Measurements from ENCODE around the gene TCF3. TPM values are rescaled to one million over a fixed set of nuclear protein-coding genes. Genes with fewer than 3 reads are reported as not detected.

Gene TCF3
- polyA plus RNA-seq, 4 donors, result 90.2 to 139 (median 124) TPM

DNA sequence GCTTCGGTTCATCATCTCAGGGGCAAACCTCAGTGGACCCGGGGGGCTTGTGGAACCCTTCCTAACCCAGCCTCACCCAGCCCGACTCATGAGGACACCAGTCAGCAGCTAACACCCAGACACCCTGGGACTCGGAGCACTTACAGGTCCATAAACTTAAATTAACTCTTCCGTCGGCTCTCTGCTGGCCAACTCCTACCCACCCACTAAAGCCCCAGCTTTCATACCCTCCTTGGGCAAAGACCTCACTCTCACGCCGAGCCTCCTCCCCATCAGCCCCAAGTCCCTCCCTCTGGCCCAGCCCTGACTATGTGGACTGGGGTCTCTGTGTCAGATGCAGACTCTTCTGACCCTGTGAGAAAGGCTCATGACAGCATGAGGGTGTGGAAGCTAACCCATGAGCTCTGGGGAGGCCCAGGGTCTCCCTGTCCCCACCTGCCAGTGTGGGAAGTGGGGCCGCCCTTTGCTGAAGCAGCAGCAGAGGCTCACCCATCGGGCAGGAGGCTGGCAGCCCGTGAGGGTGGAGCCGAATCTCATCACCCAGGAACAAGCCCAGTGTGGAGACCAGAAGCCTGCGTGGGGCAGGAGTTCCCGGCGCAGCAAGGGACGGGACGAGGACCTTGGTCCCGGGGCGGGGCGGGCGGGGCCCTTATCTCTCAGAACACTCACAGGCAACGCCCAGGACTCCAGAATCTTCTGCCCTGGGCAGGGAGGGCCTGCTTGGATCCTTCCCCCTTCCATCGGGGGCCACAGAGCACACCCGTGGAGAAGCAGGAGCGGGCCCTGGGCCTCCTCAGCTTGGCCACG, 19.8 kb downstream of the TCF3 start:
- DNase-seq (ENCODE audit: low read depth in 4 of 4, low spot score in 2 of 4), result no peak

DNA sequence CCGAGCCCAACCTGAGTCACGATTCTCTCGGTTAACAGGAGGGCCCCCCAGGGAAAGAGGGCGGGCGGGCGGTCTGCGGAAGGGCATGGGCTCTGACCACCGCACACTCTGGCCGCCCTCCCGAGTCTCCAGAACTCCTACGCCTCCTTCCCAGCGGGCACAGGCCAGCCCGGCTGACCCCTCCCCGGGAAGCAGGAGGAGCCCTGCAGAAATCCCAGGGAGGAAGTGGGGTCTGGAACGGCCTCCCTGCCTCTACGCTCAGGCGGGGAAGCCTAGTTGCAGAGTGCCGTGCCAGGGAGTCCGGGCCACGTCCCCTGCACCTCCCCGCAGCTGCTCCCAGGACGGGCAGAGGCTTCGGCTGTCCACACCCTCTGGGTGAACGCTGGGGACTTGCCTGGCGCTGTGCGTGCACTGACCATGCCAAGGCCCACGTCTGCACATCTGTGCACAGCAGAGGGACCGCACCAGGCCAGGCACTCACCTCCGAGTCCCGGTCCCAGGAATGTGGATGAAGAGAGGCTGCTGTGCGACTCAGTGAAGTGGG, 20.8 kb downstream of the TCF3 start:
- no peak for DNase-seq (ENCODE audit: low read depth in 4 of 4, low spot score in 2 of 4)

DNA sequence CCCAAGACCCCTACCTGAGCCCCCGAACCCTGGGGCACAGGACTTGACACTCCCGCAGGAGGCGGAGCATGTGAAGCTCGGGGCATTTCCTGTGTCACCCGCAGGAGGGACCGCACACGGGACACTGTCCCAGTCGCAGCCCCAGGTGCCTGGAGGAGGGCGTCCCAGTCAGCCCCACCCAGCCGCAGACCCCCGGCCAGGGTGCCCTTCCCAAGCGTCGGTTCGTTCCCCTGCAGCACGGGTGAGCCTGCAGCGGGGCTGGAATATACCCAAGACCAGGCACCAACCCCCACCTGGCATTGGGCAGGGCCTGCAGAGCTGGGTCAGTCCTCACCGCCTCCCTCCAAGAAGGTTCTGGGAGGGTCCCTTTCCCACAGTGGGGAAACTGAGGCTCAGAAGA, 21.6 kb downstream of the TCF3 start:
- DNase-seq (ENCODE audit: low read depth in 4 of 4, low spot score in 2 of 4), result no peak

GRCh38 chr19:1630012-1630411, 22.4 kb downstream of the TCF3 start:
- no peak for DNase-seq (ENCODE audit: low read depth in 4 of 4, low spot score in 2 of 4)

GRCh38 chr19:1629256-1629808, 23.1 kb downstream of the TCF3 start:
- DNase-seq (ENCODE audit: low read depth in 4 of 4, low spot score in 2 of 4), result no peak

DNA sequence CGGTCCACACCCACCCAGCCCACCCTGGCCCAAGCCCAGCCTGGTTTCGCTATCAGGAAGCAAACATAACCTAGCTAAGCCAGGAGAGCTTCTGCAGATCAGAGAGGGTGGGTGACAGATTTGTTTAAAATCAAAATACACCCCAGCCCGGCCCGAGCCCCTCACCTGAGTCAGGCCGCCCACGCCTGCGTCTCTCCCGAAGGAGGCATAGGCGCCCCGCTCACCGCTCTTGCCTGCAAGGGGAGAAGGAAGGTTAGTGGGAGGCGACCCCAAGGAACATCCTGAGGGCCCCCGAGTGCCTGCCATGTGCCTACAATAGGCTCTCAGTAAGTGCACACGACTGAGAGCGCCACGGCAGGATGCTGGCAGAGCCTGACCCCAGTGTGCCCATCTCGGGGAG, 25.2 kb downstream of the TCF3 start:
- DNase-seq (ENCODE audit: low read depth in 4 of 4, low spot score in 2 of 4), result no peak

- no peak for DNase-seq (ENCODE audit: low read depth in 4 of 4, low spot score in 2 of 4)
Observed at GRCh38 chr19:1626417-1627010, 25.9 kb downstream of the TCF3 start.

GRCh38 chr19:1624458-1624857, 28.0 kb downstream of the TCF3 start:
- peak in 1 of 4 donors; percentile 40 for DNase-seq (ENCODE audit: low read depth in 4 of 4, low spot score in 2 of 4)

- no peak for DNase-seq (ENCODE audit: low read depth in 4 of 4, low spot score in 2 of 4)
Observed at GRCh38 chr19:1622541-1622940, 29.9 kb downstream of the TCF3 start.

DNA sequence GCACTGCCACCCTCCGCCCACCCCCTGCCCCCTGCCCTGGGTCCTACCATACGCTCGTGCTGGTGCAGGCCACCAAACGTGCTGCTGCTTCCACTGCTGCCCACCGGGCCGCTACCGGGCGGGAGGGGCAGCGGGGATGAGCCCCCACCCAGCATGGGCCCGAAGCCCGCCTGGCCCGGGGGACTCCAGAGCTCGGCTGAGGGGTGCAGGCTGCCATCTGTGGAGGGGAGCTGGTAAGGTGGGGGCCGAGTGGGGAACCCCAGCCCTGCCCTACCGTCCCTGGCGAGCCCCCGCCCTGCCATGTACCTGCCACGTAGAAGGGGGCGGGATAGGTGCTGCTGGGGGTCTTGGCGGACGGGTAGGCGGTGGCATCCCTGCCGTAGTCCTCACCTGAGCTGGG, 30.4 kb downstream of the TCF3 start:
- DNase-seq (ENCODE audit: low read depth in 4 of 4, low spot score in 2 of 4), result no peak

DNA sequence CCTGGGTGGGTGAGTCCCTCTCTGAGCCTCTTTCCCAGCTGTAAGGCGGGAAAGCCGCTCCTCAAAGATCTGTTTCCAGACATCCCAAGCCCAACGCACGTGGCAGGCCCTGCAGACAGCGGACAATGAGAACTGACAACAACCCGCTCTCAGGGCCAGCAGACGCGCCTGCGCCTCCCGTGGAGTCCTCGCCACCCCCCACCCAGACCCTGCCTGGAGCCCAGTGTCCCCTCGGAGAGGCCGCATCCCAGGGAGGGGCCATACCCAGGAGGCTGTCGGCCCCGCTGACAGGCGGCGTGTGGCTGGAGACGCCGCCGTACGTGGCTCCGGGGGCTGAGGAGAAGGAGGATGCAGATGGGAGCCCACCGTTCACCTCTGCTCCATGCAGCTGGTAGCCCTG, 30.8 kb downstream of the TCF3 start:
- no peak for DNase-seq (ENCODE audit: low read depth in 4 of 4, low spot score in 2 of 4)

DNA sequence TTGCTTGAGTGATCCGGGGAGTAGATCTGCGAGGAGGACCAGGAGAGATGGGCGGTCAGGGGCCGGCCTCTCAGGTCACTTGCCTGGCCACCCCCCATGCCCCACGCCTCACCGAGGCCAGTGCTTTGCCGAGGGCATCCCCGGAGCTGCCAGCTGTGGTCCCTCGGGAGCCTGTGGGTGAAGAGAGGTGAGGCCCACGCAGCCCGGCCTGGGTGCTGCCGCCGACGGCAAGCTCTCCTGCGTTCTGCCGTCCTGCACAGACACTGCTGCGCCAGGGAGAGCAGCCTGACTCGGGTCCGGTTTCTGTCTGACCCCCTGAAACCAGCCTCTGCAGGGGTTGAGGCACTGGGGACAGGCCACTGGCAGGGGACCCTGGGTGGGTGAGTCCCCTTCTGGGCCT, 31.4 kb downstream of the TCF3 start:
- no peak for DNase-seq (ENCODE audit: low read depth in 4 of 4, low spot score in 2 of 4)

GRCh38 chr19:1620502-1620901, 31.9 kb downstream of the TCF3 start:
- no peak for DNase-seq (ENCODE audit: low read depth in 4 of 4, low spot score in 2 of 4)

GRCh38 chr19:1619703-1620102, 32.7 kb downstream of the TCF3 start:
- no peak for DNase-seq (ENCODE audit: low read depth in 4 of 4, low spot score in 2 of 4)

DNA sequence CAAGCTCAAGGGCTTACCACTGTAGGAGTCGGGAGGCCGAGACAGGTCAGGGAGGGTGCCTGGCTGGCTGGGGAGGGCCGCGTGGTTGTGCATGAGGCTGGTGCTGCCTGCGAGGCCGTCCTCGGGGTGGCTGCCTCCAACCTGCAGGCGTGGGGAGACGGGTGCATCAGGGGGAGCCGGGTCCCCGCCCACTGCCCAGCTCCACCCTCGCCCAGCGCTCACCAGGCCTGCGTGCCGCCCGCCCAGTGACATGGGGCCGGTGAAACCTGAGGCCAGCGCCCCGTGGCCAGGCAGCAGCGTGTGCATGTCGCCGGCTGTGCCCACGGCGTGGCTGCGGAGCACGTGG, 33.3 kb downstream of the TCF3 start:
- DNase-seq (ENCODE audit: low read depth in 4 of 4, low spot score in 2 of 4), result no peak

- no peak for DNase-seq (ENCODE audit: low read depth in 4 of 4, low spot score in 2 of 4)
Observed at GRCh38 chr19:1618157-1619093, 34.0 kb downstream of the TCF3 start.

DNA sequence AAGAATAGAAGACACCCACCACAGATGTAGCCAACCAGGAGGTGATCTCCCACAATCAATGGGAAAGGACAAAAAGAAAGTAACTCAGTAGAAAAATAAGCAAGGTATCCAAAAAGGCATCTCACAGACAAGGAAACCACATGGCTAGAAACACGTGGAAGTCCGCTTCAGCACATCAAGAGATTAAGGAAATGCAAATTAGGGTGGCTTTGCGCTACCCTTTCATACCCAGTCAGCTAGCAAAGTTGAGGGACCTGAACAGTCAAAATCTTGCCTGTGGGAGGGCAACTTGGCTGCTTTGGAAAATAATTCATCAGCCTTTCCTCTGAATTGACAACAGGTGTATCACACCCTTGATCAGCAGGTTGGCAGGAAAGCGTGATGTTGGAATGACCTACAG, 35.5 kb downstream of the TCF3 start:
- DNase-seq (ENCODE audit: low read depth in 4 of 4, low spot score in 2 of 4), result no peak

GRCh38 chr19:1616396-1616795, 36.0 kb downstream of the TCF3 start:
- no peak for DNase-seq (ENCODE audit: low read depth in 4 of 4, low spot score in 2 of 4)

GRCh38 chr19:1615156-1615765, 37.2 kb downstream of the TCF3 start:
- no peak for DNase-seq (ENCODE audit: low read depth in 4 of 4, low spot score in 2 of 4)

DNA sequence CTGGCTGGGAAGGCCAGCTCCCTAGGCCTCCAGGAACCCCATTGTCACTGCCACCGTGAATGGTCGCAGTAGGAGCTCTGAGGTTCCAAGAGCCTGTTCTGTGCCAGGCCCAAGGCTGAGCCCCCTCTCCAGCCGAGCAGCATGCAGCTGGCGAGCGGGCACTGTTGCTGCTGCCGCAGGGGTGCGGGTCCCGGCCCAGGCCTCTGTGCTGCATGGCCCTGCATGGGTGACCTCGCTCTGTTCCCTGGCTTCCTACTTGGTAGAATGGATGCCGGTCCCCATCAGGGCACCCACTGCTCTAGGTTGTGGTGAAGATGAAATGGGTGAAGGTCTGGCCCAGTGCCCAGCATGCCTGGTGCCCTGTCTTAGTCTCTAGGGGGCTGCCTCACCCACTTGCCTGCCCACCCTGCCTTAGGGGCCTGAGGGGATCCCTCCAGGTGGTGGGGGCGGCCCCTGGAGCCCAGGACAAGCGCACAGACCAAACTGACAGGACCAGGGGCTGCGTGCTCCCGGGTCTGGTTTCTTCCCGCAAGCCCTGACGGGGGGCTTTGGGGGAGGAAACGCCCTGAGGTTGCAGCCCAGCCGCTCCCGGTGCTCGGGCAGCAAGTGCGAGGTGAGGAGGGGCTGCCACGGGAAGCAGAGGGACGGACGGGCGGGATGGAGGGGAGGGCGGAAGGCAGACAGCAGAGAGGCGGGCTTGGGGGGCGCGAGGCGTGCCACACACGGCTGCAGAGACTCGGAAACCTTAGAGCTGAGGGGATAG, 38.4 kb downstream of the TCF3 start:
- no peak for DNase-seq (ENCODE audit: low read depth in 4 of 4, low spot score in 2 of 4)

All from left renal cortex interstitium (tissue), 4 donors.